ENCODE measurements around the gene RASGEF1C.

The RASGEF1C gene

GRCh38 chr5:180115326-180116076, 93.5 kb downstream of the RASGEF1C start:
- FAIRE-seq, result no peak
- no peak for TF ChIP-seq POLR2A (IDR thresholded peaks at IDR 0.05; ENCODE audit: low read depth, low read length)
- DNase-seq (ENCODE audit: insufficient read length, low spot score), result no peak

GRCh38 chr5:180114304-180115003, 94.6 kb downstream of the RASGEF1C start:
- no peak for DNase-seq (ENCODE audit: insufficient read length, low spot score)
- no peak for TF ChIP-seq POLR2A (IDR thresholded peaks at IDR 0.05; ENCODE audit: low read depth, low read length)
- FAIRE-seq, result no peak

- TF ChIP-seq POLR2A (IDR thresholded peaks at IDR 0.05; ENCODE audit: low read depth, low read length), result no peak
- no peak for FAIRE-seq
- no peak for DNase-seq (ENCODE audit: insufficient read length, low spot score)
Measured at GRCh38 chr5:180113660-180114303, 95.2 kb downstream of the RASGEF1C start.

GRCh38 chr5:180112181-180112861, 96.7 kb downstream of the RASGEF1C start:
- FAIRE-seq (no peak), DNase-seq (ENCODE audit: insufficient read length, low spot score) (no peak)
- TF ChIP-seq POLR2A (IDR thresholded peaks at IDR 0.05; ENCODE audit: low read depth, low read length), result no peak

GRCh38 chr5:180111273-180112002, 97.6 kb downstream of the RASGEF1C start:
- DNase-seq (ENCODE audit: insufficient read length, low spot score), result no peak
- no peak for FAIRE-seq
- no peak for TF ChIP-seq POLR2A (IDR thresholded peaks at IDR 0.05; ENCODE audit: low read depth, low read length)

- FAIRE-seq, result no peak
- no peak for DNase-seq (ENCODE audit: insufficient read length, low spot score)
- TF ChIP-seq POLR2A (IDR thresholded peaks at IDR 0.05; ENCODE audit: low read depth, low read length), result no peak
Measured at GRCh38 chr5:180109920-180110319, 99.1 kb downstream of the RASGEF1C start.

GRCh38 chr5:180107005-180107404, 102.0 kb downstream of the RASGEF1C start:
- TF ChIP-seq POLR2A (IDR thresholded peaks at IDR 0.05; ENCODE audit: low read depth, low read length), result no peak
- FAIRE-seq, result no peak
- DNase-seq (ENCODE audit: insufficient read length, low spot score), result no peak

- TF ChIP-seq POLR2A (IDR thresholded peaks at IDR 0.05; ENCODE audit: low read depth, low read length), result no peak
- FAIRE-seq, result no peak
- no peak for DNase-seq (ENCODE audit: insufficient read length, low spot score)
Measured at GRCh38 chr5:180105827-180106312, 103.1 kb downstream of the RASGEF1C start.

GRCh38 chr5:180104168-180104530, 104.9 kb downstream of the RASGEF1C start:
- DNase-seq (ENCODE audit: insufficient read length, low spot score) (no peak), FAIRE-seq (no peak)
- no peak for TF ChIP-seq POLR2A (IDR thresholded peaks at IDR 0.05; ENCODE audit: low read depth, low read length)

- TF ChIP-seq POLR2A (IDR thresholded peaks at IDR 0.05; ENCODE audit: low read depth, low read length), result no peak
- no peak for DNase-seq (ENCODE audit: insufficient read length, low spot score)
- no peak for FAIRE-seq
Measured at GRCh38 chr5:180103487-180104167, 105.4 kb downstream of the RASGEF1C start.

GRCh38 chr5:180102636-180103035, 106.4 kb downstream of the RASGEF1C start:
- FAIRE-seq (no peak), DNase-seq (ENCODE audit: insufficient read length, low spot score) (no peak)
- TF ChIP-seq POLR2A (IDR thresholded peaks at IDR 0.05; ENCODE audit: low read depth, low read length), result no peak

- FAIRE-seq (no peak), DNase-seq (ENCODE audit: insufficient read length, low spot score) (no peak)
- no peak for TF ChIP-seq POLR2A (IDR thresholded peaks at IDR 0.05; ENCODE audit: low read depth, low read length)
Measured at GRCh38 chr5:180101451-180102105, 107.4 kb downstream of the RASGEF1C start.

Data from H54 (cell line).